Kidney epithelial cell (primary cell): Measurements from ENCODE around the gene PTPA. TPM values are rescaled to one million over a fixed set of nuclear protein-coding genes. Genes with fewer than 3 reads are reported as not detected.

Experiments
- DNase-seq: peaks from one replicate; pipeline ENCODE4 v3.0.0-alpha.2; 2010; ENCODE audit warnings: low read depth
- H3K27me3 ChIP-seq: 2 replicates; pipeline ENCODE4 v1.6.0; 2011; ENCODE audit warnings: low read length; ENCODE audit not compliant: control insufficient read depth, insufficient read depth
- H3K36me3 ChIP-seq: 2 replicates; pipeline ENCODE4 v1.5.1; 2011; ENCODE audit warnings: low read length; ENCODE audit not compliant: control insufficient read depth, insufficient read depth
- H3K4me3 ChIP-seq: 2 replicates; pipeline ENCODE4 v1.5.1; 2011; ENCODE audit warnings: low read depth, mild to moderate bottlenecking, control low read depth, low read length
- CTCF ChIP-seq: IDR thresholded peaks from 2 replicates; pipeline ENCODE4 v1.5.1; 2011; ENCODE audit warnings: mild to moderate bottlenecking, moderate library complexity, low read length, control low read depth, inconsistent platforms; ENCODE audit not compliant: insufficient read depth, poor library complexity, severe bottlenecking
- total RNA-seq: library from RNA; depleted of rRNA; stranded (reverse); fragments of >200 nt; gene quantifications from 2 replicates; pipeline ENCODE4 v1.2.3, GENCODE V29; 2015

PTPA gene
- total RNA-seq, 1 donor from 2014 or later, result 167 TPM

- Histone ChIP-seq H3K4me3 (no peak overlapping the region), H3K36me3 (no peaks in the 10 kb centered on the region), H3K27me3 (no peaks in the 10 kb centered on the region)
- no peak for TF ChIP-seq CTCF
- no peak for DNase-seq
These were observed 17.4 kb upstream of the PTPA start for GRCh38 chr9:129093602-129094386.

GRCh38 chr9:129094387-129095169 lies 16.6 kb upstream of the PTPA start:
- Histone ChIP-seq H3K4me3 (no peak overlapping the region), H3K36me3 (no peaks in the 10 kb centered on the region), H3K27me3 (no peaks in the 10 kb centered on the region)
- no peak for TF ChIP-seq CTCF
- DNase-seq, result no peak

- Histone ChIP-seq H3K36me3 (no peaks in the 10 kb centered on the region), H3K4me3 (no peak overlapping the region), H3K27me3 (no peaks in the 10 kb centered on the region)
- no peak for DNase-seq
- TF ChIP-seq CTCF, result no peak
These were observed 16.0 kb upstream of the PTPA start for GRCh38 chr9:129095170-129095667.

GRCh38 chr9:129095908-129096307 lies 15.3 kb upstream of the PTPA start:
- no peak for DNase-seq
- no peaks in the 10 kb centered on the region for H3K36me3 ChIP-seq
- H3K4me3 ChIP-seq, result no peak overlapping the region
- TF ChIP-seq CTCF, result no peak
- H3K27me3 ChIP-seq, result no peaks in the 10 kb centered on the region

GRCh38 chr9:129097671-129098306 lies 13.4 kb upstream of the PTPA start:
- Histone ChIP-seq H3K4me3 (no peak overlapping the region), H3K27me3 (no peaks in the 10 kb centered on the region), H3K36me3 (no peaks in the 10 kb centered on the region)
- no peak for DNase-seq
- no peak for TF ChIP-seq CTCF
